K562 (cell line): ENCODE data around the gene HEMGN. TPM values are rescaled to one million over a fixed set of nuclear protein-coding genes. Genes with fewer than 3 reads are reported as not detected.

ENCODE experiments used
- ATAC-seq: fragments of 200-7000 bp; cut with Tn5 transposase; 3 replicates; pipeline ENCODE4 v1.9.1; 2020; ENCODE audit warnings: moderate library complexity
- BruUV-seq: library from RNA; stranded (reverse); fragments of 400-500 nt; replicated peaks from 2 replicates; lab custom pipeline; 2021; lab: Mats Ljungman, UMichigan
- CTCF ChIA-PET: fragments of 300-600 bp; formaldehyde crosslinking; extraction: SDS; loops from one replicate; lab custom pipeline; 2021; ENCODE audit warnings: low intra/inter-chr PET ratio; lab: Yijun Ruan, JAX
- POLR2A ChIA-PET: fragments of 300-600, 350-650 bp; sonication (Branson Sonifier 250); formaldehyde crosslinking; extraction: SDS; loops from one replicate; lab custom pipeline; 2021; ENCODE audit warnings: antibody characterized with exemption, inconsistent platforms; lab: Yijun Ruan, JAX
- DNase-seq, 4 experiments: peaks; one replicate each; pipeline versions ENCODE4 v3.0.0 to v3.0.0-alpha.2; 2011 to 2018; ENCODE audit warnings: low spot score in 3 of 4, mixed read lengths in 3 of 4; ENCODE audit errors: extremely low read depth in 1 of 4
- FAIRE-seq: peaks from 2 replicates; lab custom pipeline; 2011; peaks lifted over from hg19 to GRCh38; lab: Jason Lieb, UNC
- H2AFZ ChIP-seq: 2 replicates; pipeline ENCODE4 v1.6.0; 2011; ENCODE audit warnings: low read depth, low read length, control low read depth, inconsistent platforms
- H3K27ac ChIP-seq: fragments of 200-600 bp; 3 replicates; pipeline ENCODE4 v1.8.0; 2011; ENCODE audit warnings: low read depth, mild to moderate bottlenecking, control low read depth, inconsistent platforms, low read length, moderate library complexity, mixed read lengths; ENCODE audit errors: extremely low read depth
- H3K27me3 ChIP-seq, 2 experiments: fragments of 300-600 bp in 1 of 2; 2 replicates in 1 of 2; 3 replicates in 1 of 2; pipeline versions ENCODE4 v1.6.0 to v1.8.0; 2011; ENCODE audit warnings: inconsistent platforms in 2 of 2, low read length in 2 of 2, mild to moderate bottlenecking in 1 of 2, mixed read lengths in 1 of 2, moderate library complexity in 1 of 2; ENCODE audit not compliant: control insufficient read depth in 2 of 2, insufficient read depth in 2 of 2
- H3K36me3 ChIP-seq: fragments of 300-600 bp; 3 replicates; pipeline ENCODE4 v1.8.0; 2011; ENCODE audit warnings: mild to moderate bottlenecking, low read length, inconsistent platforms; ENCODE audit not compliant: control insufficient read depth, insufficient read depth
- H3K4me1 ChIP-seq, 2 experiments: fragments of 200-600 bp in 1 of 2; replicated peaks in 1 of 2; 2 replicates in 1 of 2; 3 replicates in 1 of 2; pipeline versions ENCODE4 v1.5.1 to v1.8.0; 2011; ENCODE audit warnings: inconsistent platforms in 2 of 2, low read length in 2 of 2, mild to moderate bottlenecking in 1 of 2, mixed read lengths in 1 of 2, moderate library complexity in 1 of 2; ENCODE audit not compliant: control insufficient read depth in 2 of 2, insufficient read depth in 2 of 2
- H3K4me2 ChIP-seq: 2 replicates; pipeline ENCODE4 v1.6.1; 2011; ENCODE audit warnings: low read length, control low read depth, inconsistent platforms, mixed read lengths; ENCODE audit not compliant: insufficient read depth
- H3K4me3 ChIP-seq: fragments of 200-600 bp; sonication (generic), shearing (Covaris generic); 2 replicates; pipeline ENCODE4 v1.5.1; 2016; ENCODE audit warnings: control low read depth, inconsistent platforms
- H3K79me2 ChIP-seq: fragments of 200-600 bp; 3 replicates; pipeline ENCODE4 v1.8.0; 2011; ENCODE audit warnings: low read length, inconsistent platforms; ENCODE audit not compliant: control insufficient read depth, insufficient read depth
- H3K9ac ChIP-seq, 2 experiments: 2 replicates each; pipeline versions ENCODE4 v1.6.0 to v1.6.1; 2011; ENCODE audit warnings: low read depth in 2 of 2, low read length in 2 of 2, control low read depth in 1 of 2, inconsistent platforms in 1 of 2, mild to moderate bottlenecking in 1 of 2, mixed read lengths in 1 of 2; ENCODE audit not compliant: insufficient read depth in 1 of 2
- H3K9me1 ChIP-seq: one replicate; pipeline ENCODE4 v1.6.0; 2011; ENCODE audit warnings: inconsistent platforms, mild to moderate bottlenecking, low read length, moderate library complexity; ENCODE audit not compliant: control insufficient read depth, insufficient read depth
- H3K9me3 ChIP-seq: replicated peaks from 2 replicates; pipeline ENCODE4 v1.5.1; 2011; ENCODE audit warnings: low read depth, low read length, inconsistent platforms; ENCODE audit not compliant: control insufficient read depth, insufficient read depth
- H4K20me1 ChIP-seq: replicated peaks from 2 replicates; pipeline ENCODE4 v1.6.1; 2011; ENCODE audit warnings: low read length, inconsistent platforms, mixed read lengths; ENCODE audit not compliant: control insufficient read depth, insufficient read depth
- ARID4B ChIP-seq: sonication (generic); formaldehyde crosslinking; IDR thresholded peaks from 2 replicates; pipeline ENCODE4 v1.8.0; 2022; ENCODE audit warnings: mild to moderate bottlenecking, missing genetic modification reagents
- CREB3 ChIP-seq: fragments of 450-650 bp; conservative IDR thresholded peaks from 2 replicates; pipeline ENCODE4 v1.6.1; 2016; ENCODE audit warnings: missing genetic modification characterization, low read depth, mild to moderate bottlenecking, missing compliant biosample characterization, moderate library complexity
- CTCF ChIP-seq, 3 experiments: IDR thresholded peaks in 2 of 3; conservative IDR thresholded peaks in 1 of 3; 2 replicates each; pipeline ENCODE4 v1.5.1; 2011 to 2012; ENCODE audit warnings: low read length in 3 of 3, mild to moderate bottlenecking in 3 of 3, control low read depth in 2 of 3, improper control_type of control experiment in 1 of 3, inconsistent platforms in 1 of 3, low read depth in 1 of 3, mixed read lengths in 1 of 3, moderate library complexity in 1 of 3; ENCODE audit not compliant: insufficient read depth in 2 of 3
- DNMT1 ChIP-seq: fragments of 450-650 bp; IDR thresholded peaks from 2 replicates; pipeline ENCODE4 v1.6.1; 2016; ENCODE audit warnings: antibody characterized with exemption, mild to moderate bottlenecking
- EP300 ChIP-seq: IDR thresholded peaks from 2 replicates; pipeline ENCODE4 v1.6.1; 2012; ENCODE audit warnings: low read length, improper control_type of control experiment
- ESRRB ChIP-seq: fragments of 250-450 bp; sonication (Bioruptor Pico); IDR thresholded peaks from 2 replicates; pipeline ENCODE4 v1.5.0; 2020; ENCODE audit warnings: mild to moderate bottlenecking, moderate library complexity, borderline replicate concordance
- EZH2 ChIP-seq: IDR thresholded peaks from 2 replicates; pipeline ENCODE4 v1.6.1; 2012; ENCODE audit warnings: low read depth, mild to moderate bottlenecking, inconsistent platforms, low read length, borderline replicate concordance
- HLTF ChIP-seq: fragments of 450-650 bp; IDR thresholded peaks from 2 replicates; pipeline ENCODE4 v1.6.1; 2016
- POLR2B ChIP-seq: fragments of 450-650 bp; IDR thresholded peaks from 2 replicates; pipeline ENCODE4 v1.6.1; 2018; ENCODE audit warnings: low read depth; ENCODE audit not compliant: partially characterized antibody
- RBFOX2 ChIP-seq: fragments of 200-400 bp; formaldehyde crosslinking; IDR thresholded peaks from 2 replicates; pipeline ENCODE4 v1.6.1; 2017; ENCODE audit warnings: low read depth, mild to moderate bottlenecking, low read length, moderate library complexity
- SMAD4 ChIP-seq: fragments of 250-450 bp; sonication (Bioruptor Pico); conservative IDR thresholded peaks from 2 replicates; pipeline ENCODE4 v1.8.0; 2021; ENCODE audit warnings: inconsistent platforms, mild to moderate bottlenecking, moderate library complexity
- TEAD2 ChIP-seq: fragments of 450-650 bp; IDR thresholded peaks from 2 replicates; pipeline ENCODE4 v1.6.1; 2016; ENCODE audit warnings: missing genetic modification characterization, control low read depth, missing compliant biosample characterization
- ZNF282 ChIP-seq: sonication (generic); formaldehyde crosslinking; IDR thresholded peaks from 2 replicates; pipeline ENCODE4 v1.8.1; 2023; ENCODE audit warnings: missing genetic modification reagents
- WGBS: fragments of 100-300 bp; shearing (Covaris generic); methylation state at CpG from one replicate; pipeline ENCODE4 v1.1.6; 2016; ENCODE audit warnings: low coverage, mixed read lengths; ENCODE audit not compliant: insufficient coverage; ENCODE audit errors: missing lambda C conversion rate; 5-methylcytosine and 5-hydroxymethylcytosine counted together
- in situ Hi-C: fragments of 300-500 bp; cut with MboI; formaldehyde crosslinking; loops from 4 replicates; pipeline ENCODE4 v1.15.0; 2018; ENCODE audit warnings: inconsistent platforms, mixed read lengths
- intact Hi-C: fragments of 100-400 bp; cut with micrococcal nuclease; formaldehyde crosslinking; loops from 2 replicates; pipeline ENCODE4 v1.14.2; 2022
- polyA plus RNA-seq, 8 experiments: library from polyadenylated mRNA; depleted of rRNA in 4 of 8; stranded (reverse) in 5 of 8; unstranded in 3 of 8; fragments of >200 nt; fragmentation: Nextera tagmentation in 2 of 8; fragmentation: Illumina TruSeq in 1 of 8; extraction: Ambion mirVana in 2 of 8; extraction: Trizol in 1 of 8; gene quantifications; 2 replicates each; pipeline versions ENCODE4 v1.2.1 to v1.2.3, GENCODE V29; 2011 to 2014; ENCODE audit warnings: inconsistent platforms in 1 of 8, missing spikeins in 1 of 8
- total RNA-seq, 7 experiments: library from RNA; depleted of rRNA in 6 of 7; stranded (reverse); fragments of >200 nt in 6 of 7; fragmentation: Illumina TruSeq in 2 of 7; extraction: Trizol in 2 of 7; gene quantifications; 2 replicates each; pipeline versions ENCODE4 v1.2.1 to v1.2.3, GENCODE V29; 2011 to 2021; ENCODE audit warnings: low replicate concordance in 1 of 7

The HEMGN gene
- total and polyA plus RNA-seq, 9 of the 15 experiments (the other 6 are each of a cell fraction or from before 2014, with no cell fraction given), result 56.3 to 258 (median 137) TPM

GRCh38 chr9:97980918-97981845, 43.2 kb upstream of the HEMGN start:
- Histone ChIP-seq H3K4me2 (peak overlapping the region; percentile 73), H3K9me1 (no peaks in the 10 kb centered on the region), H3K27me3 (no peaks in the 10 kb centered on the region), H3K9ac (peak overlapping the region; percentile 65 to 99; a peak in 3 of 4 replicates), H3K9me3 (no peaks in the 10 kb centered on the region), H4K20me1 (no peaks in the 10 kb centered on the region), H3K4me3 (no peak overlapping the region), H3K27ac (peak overlapping the region; percentile 99), H3K36me3 (peaks cover 5% of the 10 kb centered on the region; the same call in 2 of the 3 replicates), H3K4me1 (peaks cover 37 to 38% of the 10 kb centered on the region in 2 experiments; a peak in 4 of 5 replicates), H2AFZ (peak overlapping the region; percentile 80), H3K79me2 (peaks cover 54% of the 10 kb centered on the region)
- no TSS peak for BruUV-seq
- ATAC-seq, result peak; percentile 5
- DNase-seq, result peak in 2 of 4 experiments; percentile 32 to 67
- ChIA-PET POLR2A (interaction anchor here (0.6 to 6.2 kb wide), 16 partner anchors 8 to 285 kb away, joined by 3 to 84 read pairs (median 4); partner anchors contain the start of genes HEMGN and TRMO), CTCF (interaction anchor here (1.4 kb wide), 1 partner anchor 57 kb away, joined by 6 read pairs; no protein-coding TSS in a partner anchor)
- WGBS, result 18% methylated on average over 10 of the region's 10 CpGs
- intact Hi-C loops, result loop anchor here (5.0 kb wide), 1 partner anchor 276 kb away; the partner anchor contains the start of gene TBC1D2
- peak; percentile 37 for FAIRE-seq
- in situ Hi-C loops, result no loop called here
- TF ChIP-seq CREB3 (tag) (0 out of 2 replicates have a peak, but pooled peaks have one; percentile 68), POLR2B (no peak), EP300 (no peak), RBFOX2 (peak; percentile 65), DNMT1 (no peak), TEAD2 (tag) (no peak), SMAD4 (peak; percentile 70; the same call in 1 of the 2 replicates), ESRRB (CRISPR knock-in tag) (no peak), CTCF (IDR thresholded peaks at IDR 0.05 in 2 of 3, conservative IDR thresholded peaks at IDR 0.05 in 1 of 3; ENCODE audit: insufficient read depth in 2 of 3, low read depth in 1 of 3, low read length in 3 of 3) (no peak), ARID4B (CRISPR knock-in tag) (no peak), EZH2 (no peak), HLTF (no peak), ZNF282 (CRISPR knock-in tag) (no peak)
